Spleen (tissue), 11 donors: ENCODE data around the gene TBC1D22A. TPM values are rescaled to one million over a fixed set of nuclear protein-coding genes. Genes with fewer than 3 reads are reported as not detected.

Source experiments
- DNase-seq: peaks from one replicate; pipeline ENCODE4 v3.0.0-alpha.2; 2020
- H3K27ac ChIP-seq, 8 donors: fragments of 200-600 bp; sonication (generic) in 7 of 8; 1 replicate in 4 of 8; 2 replicates in 4 of 8; pipeline versions ENCODE4 v1.5.0 to v1.8.0; 2016 to 2021; ENCODE audit warnings: inconsistent platforms in 4 of 8, mild to moderate bottlenecking in 4 of 8, moderate library complexity in 1 of 8
- H3K27me3 ChIP-seq, 7 donors: fragments of 200-600 bp; sonication (generic) in 6 of 7; replicated peaks in 1 of 7; 1 replicate in 4 of 7; 2 replicates in 3 of 7; pipeline versions ENCODE4 v1.5.0 to v1.8.0; 2016 to 2021; ENCODE audit warnings: inconsistent platforms in 3 of 7, mild to moderate bottlenecking in 1 of 7
- H3K36me3 ChIP-seq, 6 donors: fragments of 200-600 bp; sonication (generic) in 5 of 6; 1 replicate in 4 of 6; 2 replicates in 2 of 6; pipeline versions ENCODE4 v1.5.0 to v1.8.0; 2016 to 2021; ENCODE audit warnings: inconsistent platforms in 2 of 6
- H3K4me1 ChIP-seq, 6 donors: fragments of 200-600 bp; sonication (generic) in 5 of 6; 1 replicate in 3 of 6; 2 replicates in 3 of 6; pipeline versions ENCODE4 v1.5.0 to v1.8.0; 2016 to 2021; ENCODE audit warnings: inconsistent platforms in 3 of 6
- H3K4me3 ChIP-seq, 8 donors: fragments of 200-600 bp; sonication (generic) in 7 of 8; 1 replicate in 4 of 8; 2 replicates in 4 of 8; pipeline versions ENCODE4 v1.5.0 to v1.8.0; 2016 to 2021; ENCODE audit warnings: inconsistent platforms in 4 of 8, mild to moderate bottlenecking in 4 of 8, moderate library complexity in 2 of 8
- H3K9me3 ChIP-seq, 8 donors: fragments of 200-600 bp; sonication (generic) in 7 of 8; 1 replicate in 4 of 8; 2 replicates in 4 of 8; pipeline versions ENCODE4 v1.5.0 to v1.8.0; 2016 to 2021; ENCODE audit warnings: inconsistent platforms in 4 of 8
- CTCF ChIP-seq, 11 experiments: fragments of 200-600 bp in 7 of 11; fragments of 450-650 bp in 4 of 11; sonication (generic) in 4 of 11; IDR thresholded peaks in 8 of 11; conservative IDR thresholded peaks in 3 of 11; 1 replicate in 7 of 11; 2 replicates in 4 of 11; pipeline versions ENCODE4 v1.4.0 to v1.8.0; 2016 to 2021; ENCODE audit warnings: antibody characterized with exemption in 11 of 11, inconsistent platforms in 4 of 11, mild to moderate bottlenecking in 1 of 11
- POLR2A ChIP-seq, 3 donors: fragments of 450-650 bp; IDR thresholded peaks; one replicate each; pipeline ENCODE4 v1.5.1; 2017; ENCODE audit warnings: antibody characterized with exemption in 3 of 3, mild to moderate bottlenecking in 1 of 3
- POLR2AphosphoS5 ChIP-seq, 3 donors: sonication (generic); formaldehyde crosslinking; IDR thresholded peaks; one replicate each; pipeline ENCODE4 v1.5.1; 2017; ENCODE audit warnings: antibody characterized with exemption in 3 of 3
- WGBS, 5 donors: extraction: QIAGEN DNeasy Blood & Tissue Kit in 3 of 5; methylation state at CpG; one replicate each; pipeline versions ENCODE4 v1.1.5 to v1.1.7; 2013 to 2018; 5-methylcytosine and 5-hydroxymethylcytosine counted together
- intact Hi-C: fragments of 100-400 bp; cut with DNase I; formaldehyde crosslinking; loops from one replicate; pipeline ENCODE4 v1.15.0; 2023; ENCODE audit warnings: low total_unique reads
- polyA plus RNA-seq, 3 donors: library from polyadenylated mRNA; stranded (reverse); fragments of 200-250 nt; gene quantifications; one replicate each; pipeline ENCODE4 v1.2.1, GENCODE V29; 2013
- total RNA-seq, 7 donors: library from RNA; depleted of rRNA in 3 of 7; stranded (reverse); fragments of >200 nt in 3 of 7; fragmentation: NEBNext Ultra II Directional in 4 of 7; extraction: Animal tissue kit (Norgen Biotek cat#: 25700) in 4 of 7; gene quantifications; one replicate each; pipeline versions ENCODE4 v1.1.0 to v1.2.1, GENCODE V29; 2016 to 2021
- donor health status: healthy with polysubstance abuse.
- donor health status: DM: no; HTN: no; CAD: no; lungs with moderate emphysema.
- donor health status: DM: no; HTN: no; CAD: no.
- donor health status: Bipolar disorder and iron deficiency.
- donor health status: healthy.
- donor health status: DM: no; HTN: no; CAD: no.
- donor health status: DM: yes; HTN: yes; CAD: no.

Gene TBC1D22A
- total and polyA plus RNA-seq, 10 donors = 17.2 to 66.9 (median 49.6) TPM

- WGBS, 5 donors = 88 to 92% (median 91%) methylated on average over 17 to 18 of the region's 18 CpGs
- H3K36me3 ChIP-seq = peaks cover 0 to 24% (median 0%) of the 10 kb centered on the region in 6 donors
- intact Hi-C loops = no loop called here
- H3K27me3 ChIP-seq = no peaks in the 10 kb centered on the region
- H3K4me1 ChIP-seq = no peaks in the 10 kb centered on the region
- H3K9me3 ChIP-seq = no peaks in the 10 kb centered on the region
- peak; percentile 41 for DNase-seq
- no peak overlapping the region for H3K4me3 ChIP-seq
- no peak for TF ChIP-seq CTCF (IDR thresholded peaks at IDR 0.05 in 8 of 11, conservative IDR thresholded peaks at IDR 0.05 in 3 of 11)
- TF ChIP-seq POLR2AphosphoS5 (IDR thresholded peaks at IDR 0.05) = no peak
- no peak for TF ChIP-seq POLR2A (IDR thresholded peaks at IDR 0.05)
- no peak overlapping the region for H3K27ac ChIP-seq
These were observed 360.8 kb downstream of the TBC1D22A start for GRCh38 chr22:47123006-47123826.

- 89 to 93% (median 92%) methylated on average over 14 to 16 of the region's 16 CpGs for WGBS, 5 donors
- no peak overlapping the region for H3K4me3 ChIP-seq
- H3K36me3 ChIP-seq = peaks cover 0 to 32% (median 0%) of the 10 kb centered on the region in 6 donors
- no peaks in the 10 kb centered on the region for H3K4me1 ChIP-seq
- H3K9me3 ChIP-seq = no peaks in the 10 kb centered on the region
- DNase-seq = peak; percentile 21
- intact Hi-C loops = no loop called here
- TF ChIP-seq POLR2A (IDR thresholded peaks at IDR 0.05) (no peak), POLR2AphosphoS5 (IDR thresholded peaks at IDR 0.05) (peak in 1 of 3 donors; percentile 9), CTCF (IDR thresholded peaks at IDR 0.05 in 8 of 11, conservative IDR thresholded peaks at IDR 0.05 in 3 of 11) (no peak)
- H3K27ac ChIP-seq = no peak overlapping the region
- H3K27me3 ChIP-seq = no peaks in the 10 kb centered on the region
These were observed 361.5 kb downstream of the TBC1D22A start for GRCh38 chr22:47123827-47124442.

- peaks cover 0 to 37% (median 0%) of the 10 kb centered on the region in 6 donors for H3K36me3 ChIP-seq
- no peaks in the 10 kb centered on the region for H3K27me3 ChIP-seq
- TF ChIP-seq CTCF (IDR thresholded peaks at IDR 0.05 in 8 of 11, conservative IDR thresholded peaks at IDR 0.05 in 3 of 11) = no peak
- TF ChIP-seq POLR2A (IDR thresholded peaks at IDR 0.05) = no peak
- TF ChIP-seq POLR2AphosphoS5 (IDR thresholded peaks at IDR 0.05) = no peak
- peak; percentile 51 for DNase-seq
- 96 to 98% (median 97%) methylated on average over 9 to 15 of the region's 15 CpGs for WGBS, 5 donors
- H3K4me3 ChIP-seq = no peak overlapping the region
- H3K9me3 ChIP-seq = no peaks in the 10 kb centered on the region
- H3K27ac ChIP-seq = no peak overlapping the region
- intact Hi-C loops = no loop called here
- H3K4me1 ChIP-seq = no peaks in the 10 kb centered on the region
These were observed 362.0 kb downstream of the TBC1D22A start for GRCh38 chr22:47124451-47124881.

GRCh38 chr22:47124961-47125360 is 362.5 kb downstream of the TBC1D22A start:
- H3K9me3 ChIP-seq = no peaks in the 10 kb centered on the region
- no peaks in the 10 kb centered on the region for H3K27me3 ChIP-seq
- TF ChIP-seq POLR2A (IDR thresholded peaks at IDR 0.05) (no peak), POLR2AphosphoS5 (IDR thresholded peaks at IDR 0.05) (no peak), CTCF (IDR thresholded peaks at IDR 0.05 in 8 of 11, conservative IDR thresholded peaks at IDR 0.05 in 3 of 11) (no peak)
- H3K27ac ChIP-seq = no peak overlapping the region
- DNase-seq = peak; percentile 72
- WGBS, 5 donors = 88 to 97% (median 95%) methylated on average over 12 to 14 of the region's 14 CpGs
- intact Hi-C loops = no loop called here
- H3K36me3 ChIP-seq = peaks cover 0 to 37% (median 0%) of the 10 kb centered on the region in 6 donors
- no peaks in the 10 kb centered on the region for H3K4me1 ChIP-seq
- no peak overlapping the region for H3K4me3 ChIP-seq
